Vagina (tissue), 2 donors: ENCODE results near the gene FBXW11. TPM values are rescaled to one million over a fixed set of nuclear protein-coding genes. Genes with fewer than 3 reads are reported as not detected.
A peak's percentile ranks its signal among the peaks of the same experiment; 100 is the strongest.

Experiments
- DNase-seq, 2 donors: peaks; one replicate each; pipeline ENCODE4 v3.0.0-alpha.2; 2017; ENCODE audit errors: extremely low spot score in 2 of 2
- H3K27ac ChIP-seq: fragments of 200-600 bp; sonication (generic); one replicate; pipeline ENCODE4 v1.5.1; 2019
- H3K27me3 ChIP-seq: fragments of 200-600 bp; sonication (generic); one replicate; pipeline ENCODE4 v1.5.1; 2019
- H3K36me3 ChIP-seq, 2 donors: fragments of 200-600 bp; sonication (generic); one replicate each; pipeline ENCODE4 v1.5.1; 2017 to 2019
- H3K4me1 ChIP-seq: fragments of 200-600 bp; sonication (generic); one replicate; pipeline ENCODE4 v1.5.1; 2019
- H3K4me3 ChIP-seq, 2 donors: fragments of 200-600 bp; sonication (generic); 1 replicate in 1 of 2; 2 replicates in 1 of 2; pipeline ENCODE4 v1.5.1; 2016 to 2019
- H3K9me3 ChIP-seq: fragments of 200-600 bp; sonication (generic); one replicate; pipeline ENCODE4 v1.5.1; 2019
- POLR2A ChIP-seq, 2 donors: fragments of 450-650 bp; IDR thresholded peaks; one replicate each; pipeline ENCODE4 v1.6.1; 2017; ENCODE audit warnings: antibody characterized with exemption in 2 of 2, mild to moderate bottlenecking in 2 of 2, moderate library complexity in 2 of 2
- POLR2AphosphoS5 ChIP-seq, 2 donors: sonication (generic); formaldehyde crosslinking; IDR thresholded peaks; one replicate each; pipeline ENCODE4 v1.9.0; 2017; ENCODE audit warnings: antibody characterized with exemption in 2 of 2, mild to moderate bottlenecking in 2 of 2, low read depth in 1 of 2; ENCODE audit not compliant: insufficient read depth in 1 of 2
- intact Hi-C: fragments of 100-400 bp; cut with DNase I; formaldehyde crosslinking; loops from one replicate; pipeline ENCODE4 v1.15.1; 2023
- total RNA-seq: library from RNA; depleted of rRNA; stranded (reverse); fragments of >200 nt; gene quantifications from one replicate; pipeline ENCODE4 v1.2.3, GENCODE V29; 2016
- TF ChIP-seq, protein P1 (sequence below), 3 experiments: fragments of 450-650 bp in 2 of 3; fragments of 200-600 bp in 1 of 3; sonication (generic) in 1 of 3; IDR thresholded peaks; one replicate each; pipeline ENCODE4 v1.5.1; 2017 to 2019; ENCODE audit warnings: antibody characterized with exemption in 3 of 3, mild to moderate bottlenecking in 2 of 3, moderate library complexity in 2 of 3

Gene FBXW11
- total RNA-seq, 1 donor from 2014 or later = 40.5 TPM

GRCh38 chr5:171961117-171961516 is 45.3 kb downstream of the FBXW11 start:
- no peaks in the 10 kb centered on the region for H3K36me3 ChIP-seq
- H3K4me1 ChIP-seq = peaks cover 71% of the 10 kb centered on the region
- DNase-seq = no peak
- H3K27ac ChIP-seq = no peak overlapping the region
- no peaks in the 10 kb centered on the region for H3K27me3 ChIP-seq
- no peak for TF ChIP-seq POLR2A (IDR thresholded peaks at IDR 0.05)
- no peak for TF ChIP-seq POLR2AphosphoS5 (IDR thresholded peaks at IDR 0.05; ENCODE audit: insufficient read depth in 1 of 2, low read depth in 1 of 2)
- TF ChIP-seq, protein P1, sequence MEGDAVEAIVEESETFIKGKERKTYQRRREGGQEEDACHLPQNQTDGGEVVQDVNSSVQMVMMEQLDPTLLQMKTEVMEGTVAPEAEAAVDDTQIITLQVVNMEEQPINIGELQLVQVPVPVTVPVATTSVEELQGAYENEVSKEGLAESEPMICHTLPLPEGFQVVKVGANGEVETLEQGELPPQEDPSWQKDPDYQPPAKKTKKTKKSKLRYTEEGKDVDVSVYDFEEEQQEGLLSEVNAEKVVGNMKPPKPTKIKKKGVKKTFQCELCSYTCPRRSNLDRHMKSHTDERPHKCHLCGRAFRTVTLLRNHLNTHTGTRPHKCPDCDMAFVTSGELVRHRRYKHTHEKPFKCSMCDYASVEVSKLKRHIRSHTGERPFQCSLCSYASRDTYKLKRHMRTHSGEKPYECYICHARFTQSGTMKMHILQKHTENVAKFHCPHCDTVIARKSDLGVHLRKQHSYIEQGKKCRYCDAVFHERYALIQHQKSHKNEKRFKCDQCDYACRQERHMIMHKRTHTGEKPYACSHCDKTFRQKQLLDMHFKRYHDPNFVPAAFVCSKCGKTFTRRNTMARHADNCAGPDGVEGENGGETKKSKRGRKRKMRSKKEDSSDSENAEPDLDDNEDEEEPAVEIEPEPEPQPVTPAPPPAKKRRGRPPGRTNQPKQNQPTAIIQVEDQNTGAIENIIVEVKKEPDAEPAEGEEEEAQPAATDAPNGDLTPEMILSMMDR (IDR thresholded peaks at IDR 0.05) = no peak
- H3K9me3 ChIP-seq = no peaks in the 10 kb centered on the region
- intact Hi-C loops = no loop called here
- no peak overlapping the region for H3K4me3 ChIP-seq

DNA sequence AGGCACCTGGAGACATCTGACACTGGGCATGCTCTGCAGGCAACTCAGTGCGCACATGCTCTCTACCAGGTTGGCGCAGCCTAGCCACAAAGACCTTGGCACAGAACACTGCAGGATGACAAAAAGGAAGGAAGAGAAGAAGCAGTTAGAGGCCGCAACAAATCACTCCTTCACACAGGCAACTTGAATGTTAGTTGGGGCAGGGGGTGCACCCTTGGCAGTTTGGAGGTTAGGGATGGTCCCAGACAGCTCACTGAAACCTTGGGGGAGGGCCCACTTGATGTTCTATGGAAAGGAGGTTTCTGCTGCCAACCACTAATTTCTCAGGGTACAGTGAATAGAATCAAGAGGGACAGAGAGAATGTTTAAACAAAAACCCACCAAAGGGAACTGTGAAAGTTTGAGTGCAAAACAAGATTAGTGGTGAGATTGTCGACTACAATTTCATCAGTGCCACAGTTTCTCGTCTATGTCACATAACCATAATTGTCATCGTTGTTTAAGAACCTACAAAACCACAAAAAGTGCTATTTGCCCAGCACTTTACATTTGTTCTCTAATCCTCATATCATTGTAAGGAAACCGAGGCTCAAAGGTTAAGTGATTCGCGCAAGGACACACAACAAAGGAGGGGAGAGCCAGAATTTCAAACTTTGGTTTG is 48.7 kb downstream of the FBXW11 start:
- Histone ChIP-seq H3K4me1 (peaks cover 71% of the 10 kb centered on the region), H3K27me3 (no peaks in the 10 kb centered on the region), H3K4me3 (no peak overlapping the region), H3K27ac (peak overlapping the region; percentile 49), H3K9me3 (no peaks in the 10 kb centered on the region), H3K36me3 (no peaks in the 10 kb centered on the region)
- TF ChIP-seq, protein P1 (IDR thresholded peaks at IDR 0.05) = no peak
- TF ChIP-seq POLR2AphosphoS5 (IDR thresholded peaks at IDR 0.05; ENCODE audit: insufficient read depth in 1 of 2, low read depth in 1 of 2) (no peak), POLR2A (IDR thresholded peaks at IDR 0.05) (no peak)
- intact Hi-C loops = no loop called here
- no peak for DNase-seq

GRCh38 chr5:171956887-171957495 is 49.4 kb downstream of the FBXW11 start:
- H3K27ac ChIP-seq = peak overlapping the region; percentile 49

DNA sequence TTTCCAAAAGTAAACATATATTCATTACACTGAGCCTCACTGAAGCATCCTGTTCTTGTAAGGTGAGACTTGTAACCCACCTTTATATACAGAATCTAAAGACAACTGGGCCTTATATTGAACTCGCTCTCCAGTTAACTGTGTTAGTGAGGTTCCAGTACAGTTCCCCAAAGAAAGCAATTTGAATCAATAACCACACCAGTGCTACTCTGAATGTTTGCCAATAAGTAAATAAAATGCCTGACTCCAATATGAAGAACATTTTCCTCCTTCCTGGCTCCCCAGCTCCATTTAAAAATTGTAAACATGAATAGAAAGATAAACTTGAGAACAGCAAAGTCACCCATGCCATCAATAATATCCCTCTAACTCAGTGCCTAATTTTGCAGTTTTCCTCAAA is 50.1 kb downstream of the FBXW11 start:
- Histone ChIP-seq H3K36me3 (no peaks in the 10 kb centered on the region), H3K4me1 (peaks cover 69% of the 10 kb centered on the region), H3K27me3 (no peaks in the 10 kb centered on the region), H3K9me3 (no peaks in the 10 kb centered on the region), H3K27ac (no peak overlapping the region), H3K4me3 (no peak overlapping the region)
- intact Hi-C loops = no loop called here
- TF ChIP-seq, protein P1 (IDR thresholded peaks at IDR 0.05) = no peak
- no peak for TF ChIP-seq POLR2AphosphoS5 (IDR thresholded peaks at IDR 0.05; ENCODE audit: insufficient read depth in 1 of 2, low read depth in 1 of 2)
- no peak for TF ChIP-seq POLR2A (IDR thresholded peaks at IDR 0.05)
- no peak for DNase-seq

More at GRCh38 chr5:171956887-171957495, 49.4 kb downstream of the FBXW11 start:
- Histone ChIP-seq H3K4me1 (peaks cover 69% of the 10 kb centered on the region), H3K9me3 (no peaks in the 10 kb centered on the region), H3K27me3 (no peaks in the 10 kb centered on the region), H3K4me3 (peak overlapping the region in 1 of 2 donors; percentile 5), H3K36me3 (no peaks in the 10 kb centered on the region)
- TF ChIP-seq, protein P1 (IDR thresholded peaks at IDR 0.05) = no peak
- TF ChIP-seq POLR2AphosphoS5 (IDR thresholded peaks at IDR 0.05; ENCODE audit: insufficient read depth in 1 of 2, low read depth in 1 of 2) (no peak), POLR2A (IDR thresholded peaks at IDR 0.05) (no peak)
- DNase-seq = no peak
- intact Hi-C loops = no loop called here

GRCh38 chr5:171955761-171956160 is 50.7 kb downstream of the FBXW11 start:
- no peak for TF ChIP-seq POLR2A (IDR thresholded peaks at IDR 0.05)
- no peak for TF ChIP-seq POLR2AphosphoS5 (IDR thresholded peaks at IDR 0.05; ENCODE audit: insufficient read depth in 1 of 2, low read depth in 1 of 2)
- TF ChIP-seq, protein P1 (IDR thresholded peaks at IDR 0.05) = no peak
- DNase-seq = no peak
- no peaks in the 10 kb centered on the region for H3K27me3 ChIP-seq
- intact Hi-C loops = no loop called here
- peaks cover 69% of the 10 kb centered on the region for H3K4me1 ChIP-seq
- H3K9me3 ChIP-seq = no peaks in the 10 kb centered on the region
- no peak overlapping the region for H3K4me3 ChIP-seq
- no peaks in the 10 kb centered on the region for H3K36me3 ChIP-seq
- no peak overlapping the region for H3K27ac ChIP-seq
